CD4-positive, alpha-beta T cell treated with Interleukin-10 for 1 hour (primary cell): ENCODE results near the gene PRKAR2B.
A peak's percentile ranks its signal among the peaks of the same experiment; 100 is the strongest.
"Not testable (repeated sequence)": the region's sequence is repeated elsewhere in the genome, so short reads cannot be mapped to it uniquely, and the experiment has no call there.

Source experiments
- DNase-seq: peaks from one replicate; pipeline ENCODE4 v3.0.0-alpha.2; 2020

The PRKAR2B gene

DNA sequence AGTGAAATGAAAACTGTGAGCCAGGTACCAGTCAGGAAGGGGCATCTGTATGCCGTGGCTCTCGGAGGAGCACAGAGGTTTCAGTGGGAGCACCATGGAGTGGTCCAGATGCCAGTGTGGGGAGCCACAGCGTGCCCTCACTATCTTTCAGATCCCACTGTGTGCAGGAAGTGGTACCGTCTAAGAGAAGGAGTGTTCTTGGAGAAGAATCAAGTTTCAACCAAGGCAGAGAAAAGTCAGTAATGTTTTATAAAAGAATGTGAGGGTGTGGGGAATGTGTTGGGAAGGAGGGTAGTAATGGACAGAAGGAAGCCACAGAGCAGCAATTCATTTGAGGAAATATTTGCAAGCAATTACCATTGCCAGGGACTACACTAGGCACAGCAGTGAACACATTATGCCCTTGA, 35.6 kb downstream of the PRKAR2B start:
- no peak for DNase-seq

DNA sequence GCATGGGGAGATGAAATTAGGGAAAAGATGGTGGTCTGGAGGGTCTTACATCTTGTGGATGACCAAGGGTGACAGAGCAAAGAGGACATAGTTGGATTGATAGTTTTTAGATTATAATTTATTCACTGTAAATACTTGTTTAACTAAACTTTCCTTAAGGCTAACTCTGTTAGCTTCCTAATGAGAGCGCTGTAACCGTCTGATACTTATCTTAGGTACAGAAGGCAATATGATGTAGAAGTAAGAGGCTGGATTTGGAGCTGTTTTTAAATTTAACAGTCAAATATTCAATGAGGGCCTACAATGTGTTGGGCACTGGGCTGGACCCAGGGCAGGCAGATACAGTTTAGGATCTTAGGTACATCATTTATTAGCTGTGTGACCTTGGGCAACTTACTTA, 36.0 kb downstream of the PRKAR2B start:
- no peak for DNase-seq

- DNase-seq, result no peak
These were observed 40.7 kb downstream of the PRKAR2B start for GRCh38 chr7:107085180-107085579.

DNA sequence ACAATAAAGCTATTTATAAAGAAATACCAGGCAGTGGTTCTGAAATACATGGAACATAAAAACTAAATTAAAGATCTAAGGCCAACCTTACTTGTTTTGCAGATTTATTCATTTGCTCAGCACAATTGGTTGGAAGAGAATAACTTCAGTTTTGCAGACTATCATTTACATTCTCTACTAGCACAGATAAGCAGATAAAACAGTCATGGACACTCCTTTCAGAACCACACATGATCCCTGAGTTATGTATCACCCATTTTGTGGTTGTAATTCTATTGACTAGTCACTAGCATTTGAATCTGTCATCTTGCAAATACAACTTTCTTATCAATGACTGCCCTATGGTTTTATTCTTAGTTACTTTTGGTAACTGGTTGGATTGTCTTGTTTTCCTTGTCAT, 45.1 kb downstream of the PRKAR2B start:
- DNase-seq, result no peak

DNA sequence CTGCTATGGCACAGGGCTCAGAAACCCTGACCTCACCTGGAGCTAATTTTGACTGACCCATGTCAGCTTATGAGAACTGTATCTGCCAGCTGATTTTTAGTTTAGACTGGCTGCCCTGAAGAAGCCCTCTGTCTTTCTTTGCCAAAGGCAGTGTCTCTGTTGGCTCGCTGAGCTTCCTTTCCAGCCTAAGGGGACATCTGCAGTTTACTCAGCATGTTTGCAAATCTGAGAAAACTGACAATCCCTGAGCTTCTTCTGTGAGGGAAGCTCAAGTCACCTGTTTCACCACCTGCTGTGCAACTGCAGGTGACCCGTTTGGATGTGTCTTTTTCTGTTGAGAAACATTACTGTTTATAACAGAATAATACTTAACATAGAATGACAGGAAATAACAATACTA, 46.0 kb downstream of the PRKAR2B start:
- DNase-seq, result no peak

- DNase-seq, result no peak
These were observed 46.8 kb downstream of the PRKAR2B start for GRCh38 chr7:107091306-107091705.

- not testable (repeated sequence) for DNase-seq
These were observed 49.2 kb downstream of the PRKAR2B start for GRCh38 chr7:107093671-107094070.

DNA sequence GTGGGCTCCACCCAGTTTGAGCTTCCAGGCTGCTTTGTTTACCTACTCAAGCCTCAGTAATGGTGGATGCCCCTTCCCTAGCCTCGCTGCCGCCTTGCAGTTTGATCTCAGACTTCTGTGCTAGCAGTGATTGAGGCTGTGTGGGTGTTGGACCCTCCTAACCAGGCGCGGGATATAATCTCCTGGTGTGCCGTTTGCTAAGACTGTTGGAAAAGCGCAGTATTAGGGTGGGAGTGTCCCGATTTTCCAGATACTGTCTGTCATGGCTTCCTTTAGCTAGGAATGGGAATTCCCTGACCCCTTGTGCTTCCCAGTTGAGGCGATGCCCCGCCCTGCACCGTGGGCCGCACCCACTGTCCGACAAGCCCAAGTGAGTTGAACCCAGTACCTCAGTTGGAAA, 54.6 kb downstream of the PRKAR2B start:
- DNase-seq, result not testable (repeated sequence)

- DNase-seq, result no peak
These were observed 56.3 kb downstream of the PRKAR2B start for GRCh38 chr7:107100824-107101223.

GRCh38 chr7:107103369-107103768, 58.9 kb downstream of the PRKAR2B start:
- peak; percentile 16 for DNase-seq

DNA sequence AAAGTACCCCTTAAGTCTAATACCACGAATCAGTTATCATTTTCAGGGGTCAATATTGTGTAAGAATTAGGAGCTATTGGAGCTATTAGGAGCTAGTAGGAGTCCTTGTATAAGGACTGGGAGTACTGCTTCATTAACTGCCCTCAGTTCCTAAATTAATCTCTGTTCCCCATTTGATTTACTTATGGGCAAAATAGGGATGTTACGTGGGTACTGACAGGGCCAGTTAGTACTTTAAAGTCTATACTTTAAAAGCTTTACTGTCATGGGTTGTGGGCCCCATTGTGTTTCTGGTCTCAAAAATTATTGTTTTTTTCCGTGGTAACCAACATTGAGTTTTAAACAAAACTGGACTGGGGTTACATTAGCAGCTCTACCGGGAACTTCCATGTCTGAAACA, 60.3 kb downstream of the PRKAR2B start:
- DNase-seq, result no peak

- no peak for DNase-seq
These were observed 61.2 kb downstream of the PRKAR2B start for GRCh38 chr7:107105591-107106245.

DNA sequence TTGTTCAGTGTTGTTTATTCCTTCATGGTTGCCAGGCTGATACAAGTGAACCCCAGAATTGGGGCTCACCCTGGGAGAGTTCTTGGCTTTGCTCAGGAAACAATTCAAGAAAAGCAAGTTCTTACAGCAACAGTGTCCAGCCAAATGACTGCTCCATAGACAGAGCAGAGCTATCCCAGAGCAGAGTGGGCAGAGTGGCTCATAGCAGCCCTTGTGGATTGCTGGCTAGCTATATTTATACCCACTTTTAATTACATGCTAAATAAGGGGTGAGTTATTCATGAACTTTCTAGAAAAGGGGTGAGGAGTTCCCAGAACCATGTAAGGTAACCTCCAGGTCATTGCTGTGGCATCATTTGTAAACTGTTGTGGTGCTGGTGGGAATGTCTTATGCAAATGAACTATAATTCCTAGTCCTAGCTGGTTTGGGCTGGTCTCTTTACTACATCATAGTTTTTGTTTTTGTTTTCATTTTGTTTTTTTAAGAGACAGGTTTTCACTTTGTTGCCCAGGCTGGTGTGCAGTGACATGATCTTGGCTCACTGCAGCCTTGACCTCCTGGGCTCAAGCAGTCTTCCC, 64.4 kb downstream of the PRKAR2B start:
- no peak for DNase-seq

GRCh38 chr7:107109955-107110354, 65.5 kb downstream of the PRKAR2B start:
- no peak for DNase-seq

- no peak for DNase-seq
These were observed 66.7 kb downstream of the PRKAR2B start for GRCh38 chr7:107111196-107111595.

DNA sequence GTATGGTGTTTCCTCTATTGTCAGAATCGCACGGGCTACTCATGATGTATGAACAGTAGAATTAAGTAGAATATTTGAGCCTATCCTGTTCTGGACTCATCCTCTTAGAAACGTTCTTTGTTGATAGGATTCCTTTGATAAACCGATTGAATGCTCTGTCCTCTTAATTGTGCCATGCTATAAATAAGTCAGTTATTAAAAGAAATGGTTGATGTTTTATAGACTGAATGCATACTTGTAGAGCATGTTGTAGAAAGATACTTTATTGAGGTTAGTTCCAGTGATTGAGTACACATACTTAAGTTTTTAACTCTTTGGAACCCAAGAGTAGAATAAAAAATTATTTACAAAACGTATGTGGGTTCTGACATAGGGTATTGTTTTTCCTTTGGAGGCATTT, 69.4 kb downstream of the PRKAR2B start:
- no peak for DNase-seq

- no peak for DNase-seq
These were observed 70.6 kb downstream of the PRKAR2B start for GRCh38 chr7:107115114-107115513.

DNA sequence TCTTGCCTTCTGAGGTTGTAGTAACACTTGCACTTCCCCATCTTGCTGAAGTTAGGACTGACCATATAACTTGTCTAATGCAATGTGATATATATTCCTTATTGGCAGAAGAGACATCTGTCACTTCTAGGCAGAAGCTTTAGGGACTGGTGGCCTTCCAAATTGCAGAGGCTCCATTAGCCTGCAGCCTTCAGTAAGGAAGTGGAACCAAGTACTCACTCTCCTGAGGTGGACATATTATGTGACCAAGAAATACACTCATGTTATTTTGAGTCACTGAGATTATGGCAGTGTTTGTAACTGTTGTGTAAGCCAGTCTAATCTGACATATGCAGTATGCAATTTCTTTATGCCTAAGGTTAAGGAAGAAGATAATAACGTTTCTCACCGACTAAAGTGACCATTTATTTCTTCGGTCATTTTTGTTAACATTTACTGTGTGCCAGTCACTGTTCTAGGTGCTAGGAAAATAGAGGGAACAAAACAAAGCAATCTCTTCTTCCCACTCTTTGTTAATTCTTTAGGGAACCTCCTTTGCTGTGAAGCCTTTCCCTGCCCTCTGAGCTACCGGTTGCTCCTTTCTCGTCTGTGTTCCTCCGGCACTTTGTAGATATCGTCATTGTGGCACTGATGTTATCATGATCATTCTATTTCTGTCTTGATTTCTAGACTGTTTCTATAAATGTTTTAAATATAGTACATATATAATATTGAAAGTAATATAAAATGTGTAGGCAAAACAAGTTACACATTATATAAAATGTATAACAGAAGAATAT, 71.4 kb downstream of the PRKAR2B start:
- no peak for DNase-seq

DNA sequence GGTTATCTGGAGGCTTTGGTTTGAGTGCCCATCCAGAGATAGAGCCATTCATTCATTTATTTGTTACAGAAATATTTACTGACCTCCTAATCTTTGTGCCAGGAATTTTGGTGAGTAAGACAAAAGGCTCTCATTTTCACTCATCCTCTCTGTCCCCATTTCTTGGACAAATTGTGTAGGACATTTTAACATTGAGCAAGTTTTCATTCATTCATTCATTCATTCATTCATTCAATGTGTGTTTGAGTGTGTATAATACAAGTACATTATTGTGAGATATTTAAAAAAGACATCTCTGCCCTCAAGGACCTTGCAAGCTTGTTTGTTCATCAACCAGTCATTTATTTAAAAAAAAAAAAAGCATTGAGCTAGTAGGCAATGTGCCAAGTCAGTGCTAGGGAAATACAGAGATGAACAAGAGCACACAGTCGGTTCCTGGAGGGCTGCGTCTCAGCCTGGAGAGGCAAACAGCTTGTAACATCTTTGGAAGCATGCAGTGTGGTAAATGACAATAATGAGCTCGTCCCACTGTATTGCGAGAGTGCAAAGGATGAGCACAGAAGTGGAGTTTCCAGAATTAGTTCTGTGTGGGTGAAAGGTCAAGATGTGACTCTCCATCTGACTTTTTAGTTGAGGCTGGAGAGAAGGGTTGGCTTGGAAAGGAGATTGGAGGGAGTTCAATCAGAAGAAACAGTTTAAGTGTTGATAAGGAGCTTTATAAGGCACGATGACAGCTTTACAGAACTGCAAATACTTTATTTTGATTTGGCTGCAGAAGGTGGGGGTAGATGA, 73.8 kb downstream of the PRKAR2B start:
- no peak for DNase-seq

GRCh38 chr7:107119376-107120105, 75.0 kb downstream of the PRKAR2B start:
- DNase-seq, result no peak

- no peak for DNase-seq
These were observed 78.0 kb downstream of the PRKAR2B start for GRCh38 chr7:107122486-107122911.

DNA sequence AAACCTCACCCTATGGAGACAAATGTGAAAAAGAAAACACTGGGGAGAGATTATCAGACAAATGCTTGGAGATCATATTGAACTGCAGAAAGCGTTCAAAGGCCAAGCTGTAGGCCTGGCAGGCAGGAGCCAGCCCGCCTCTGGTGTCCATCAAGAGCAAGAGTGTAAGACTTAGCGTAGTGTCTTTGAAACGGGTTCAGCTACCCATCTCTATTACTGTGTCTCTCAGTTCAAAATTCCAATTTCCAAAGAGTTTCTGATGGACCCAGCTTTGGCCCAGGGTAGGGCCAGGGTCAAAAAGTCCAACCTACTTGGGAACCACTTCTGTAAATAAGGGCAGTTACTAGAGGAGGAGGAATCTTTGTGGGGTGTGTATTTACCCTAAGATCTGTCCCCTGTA, 78.9 kb downstream of the PRKAR2B start:
- no peak for DNase-seq

GRCh38 chr7:107125475-107125874, 81.0 kb downstream of the PRKAR2B start:
- no peak for DNase-seq
